GM23248 (cell line): ENCODE results near the gene EIPR1.

Experiments
- EZH2 ChIP-seq: fragments of 200-600 bp; sonication (generic); IDR thresholded peaks from 2 replicates; pipeline ENCODE4 v1.6.1; 2018; ENCODE audit warnings: antibody characterized with exemption, mild to moderate bottlenecking; ENCODE audit not compliant: insufficient read depth, poor library complexity, severe bottlenecking
- EZH2phosphoT487 ChIP-seq: fragments of 200-600 bp; sonication (generic); IDR thresholded peaks from 2 replicates; pipeline ENCODE4 v1.6.1; 2018; ENCODE audit warnings: antibody characterized with exemption, moderate library complexity, mild to moderate bottlenecking, low read depth; ENCODE audit not compliant: insufficient read depth

DNA sequence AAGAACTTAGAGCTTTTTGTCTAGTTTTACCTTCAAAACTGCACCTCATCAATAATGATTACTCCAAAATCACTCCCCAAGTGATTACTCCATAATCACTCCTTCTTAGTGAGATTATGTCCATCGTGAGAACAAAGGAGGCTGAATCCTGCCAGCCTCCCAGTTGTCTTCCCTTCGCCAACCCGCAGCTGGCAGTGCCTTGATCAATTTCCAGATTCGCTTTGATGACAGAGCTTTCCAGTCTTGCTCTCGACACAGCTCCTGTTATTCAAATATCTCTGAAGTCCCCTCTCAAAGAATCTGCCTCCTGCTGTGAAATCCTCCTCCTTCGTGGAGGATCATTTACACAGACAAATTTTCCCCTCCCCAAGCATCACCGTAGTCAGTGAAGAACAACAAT lies 237.7 kb downstream of the EIPR1 start:
- no peak for TF ChIP-seq EZH2phosphoT487
- TF ChIP-seq EZH2: no peak
